Measurements from ENCODE around the gene SLC25A27.

- no peak for TF ChIP-seq EP300 (IDR thresholded peaks at IDR 0.05)
- TF ChIP-seq POLR2A (IDR thresholded peaks at IDR 0.05; ENCODE audit: low read depth) = no peak
- TF ChIP-seq POLR2AphosphoS5 (IDR thresholded peaks at IDR 0.05) = no peak
Observed at GRCh38 chr6:46645265-46645664, 7.5 kb upstream of the SLC25A27 start.
